Hepatocyte (in vitro differentiated cells): ENCODE results near the gene NR1D2. TPM values are rescaled to one million over a fixed set of nuclear protein-coding genes. Genes with fewer than 3 reads are reported as not detected.

ENCODE experiments used
- DNase-seq: peaks from one replicate; pipeline ENCODE4 v3.0.0-alpha.2; 2016; ENCODE audit warnings: low spot score
- H2AFZ ChIP-seq: fragments of 200-600 bp; sonication (generic); 2 replicates; pipeline ENCODE4 v1.6.0; 2016; ENCODE audit warnings: antibody characterized with exemption, mild to moderate bottlenecking
- H3K27ac ChIP-seq: fragments of 200-600 bp; sonication (generic); 2 replicates; pipeline ENCODE4 v1.5.1; 2016; ENCODE audit warnings: mild to moderate bottlenecking
- H3K27me3 ChIP-seq: fragments of 200-600 bp; sonication (generic); 2 replicates; pipeline ENCODE4 v1.6.1; 2016
- H3K36me3 ChIP-seq: fragments of 200-600 bp; sonication (generic); replicated peaks from 2 replicates; pipeline ENCODE4 v1.5.1; 2016; ENCODE audit warnings: low read depth; ENCODE audit not compliant: insufficient read depth
- H3K4me1 ChIP-seq: fragments of 200-600 bp; sonication (generic); 2 replicates; pipeline ENCODE4 v1.5.1; 2016; ENCODE audit warnings: mild to moderate bottlenecking, moderate library complexity; ENCODE audit not compliant: insufficient read depth
- H3K4me2 ChIP-seq: fragments of 200-600 bp; sonication (generic); 2 replicates; pipeline ENCODE4 v1.6.0; 2016
- H3K4me3 ChIP-seq: fragments of 200-600 bp; sonication (generic); 2 replicates; pipeline ENCODE4 v1.5.1; 2016; ENCODE audit warnings: mild to moderate bottlenecking
- H3K79me2 ChIP-seq: fragments of 200-600 bp; sonication (generic); 2 replicates; pipeline ENCODE4 v1.6.0; 2017; ENCODE audit warnings: mild to moderate bottlenecking
- H3K9me2 ChIP-seq: fragments of 200-600 bp; sonication (generic); replicated peaks from 2 replicates; pipeline ENCODE4 v1.6.0; 2017; ENCODE audit warnings: mild to moderate bottlenecking; ENCODE audit not compliant: insufficient read depth
- H3K9me3 ChIP-seq: fragments of 200-600 bp; sonication (generic); 2 replicates; pipeline ENCODE4 v1.5.1; 2016; ENCODE audit warnings: low read depth, mild to moderate bottlenecking
- H4K20me1 ChIP-seq: fragments of 200-600 bp; sonication (generic); 2 replicates; pipeline ENCODE4 v1.6.0; 2016; ENCODE audit warnings: mild to moderate bottlenecking; ENCODE audit not compliant: insufficient read depth, poor library complexity, severe bottlenecking
- EZH2 ChIP-seq: fragments of 200-600 bp; sonication (generic); IDR thresholded peaks from 2 replicates; pipeline ENCODE4 v1.6.1; 2016; ENCODE audit warnings: antibody characterized with exemption, mild to moderate bottlenecking, borderline replicate concordance
- EZH2phosphoT487 ChIP-seq: fragments of 200-600 bp; sonication (generic); IDR thresholded peaks from one replicate; pipeline ENCODE4 v1.6.1; 2018; ENCODE audit warnings: antibody characterized with exemption, mild to moderate bottlenecking, low read depth, moderate library complexity; ENCODE audit not compliant: unreplicated experiment, severe bottlenecking
- WGBS: methylation state at CpG from one replicate; pipeline ENCODE4 v1.1.6; 2016; ENCODE audit warnings: low lambda C conversion rate; ENCODE audit errors: missing lambda C conversion rate; 5-methylcytosine and 5-hydroxymethylcytosine counted together
- polyA plus RNA-seq: library from polyadenylated mRNA; unstranded; fragments of >200 nt; fragmentation: Nextera tagmentation; extraction: Ambion mirVana; gene quantifications from 2 replicates; pipeline ENCODE4 v1.2.1, GENCODE V29; 2016
- total RNA-seq: library from RNA; depleted of rRNA; stranded (reverse); fragments of >200 nt; gene quantifications from 2 replicates; pipeline ENCODE4 v1.2.3, GENCODE V29; 2014
- TF ChIP-seq, protein P1 (sequence below): fragments of 200-600 bp; sonication (generic); IDR thresholded peaks from 2 replicates; pipeline ENCODE4 v1.5.1; 2016; ENCODE audit warnings: antibody characterized with exemption, mild to moderate bottlenecking; ENCODE audit not compliant: poor library complexity

Gene NR1D2
- total and polyA plus RNA-seq, 2 experiments from 2014 or later = 6.8 to 18.3 TPM

DNA sequence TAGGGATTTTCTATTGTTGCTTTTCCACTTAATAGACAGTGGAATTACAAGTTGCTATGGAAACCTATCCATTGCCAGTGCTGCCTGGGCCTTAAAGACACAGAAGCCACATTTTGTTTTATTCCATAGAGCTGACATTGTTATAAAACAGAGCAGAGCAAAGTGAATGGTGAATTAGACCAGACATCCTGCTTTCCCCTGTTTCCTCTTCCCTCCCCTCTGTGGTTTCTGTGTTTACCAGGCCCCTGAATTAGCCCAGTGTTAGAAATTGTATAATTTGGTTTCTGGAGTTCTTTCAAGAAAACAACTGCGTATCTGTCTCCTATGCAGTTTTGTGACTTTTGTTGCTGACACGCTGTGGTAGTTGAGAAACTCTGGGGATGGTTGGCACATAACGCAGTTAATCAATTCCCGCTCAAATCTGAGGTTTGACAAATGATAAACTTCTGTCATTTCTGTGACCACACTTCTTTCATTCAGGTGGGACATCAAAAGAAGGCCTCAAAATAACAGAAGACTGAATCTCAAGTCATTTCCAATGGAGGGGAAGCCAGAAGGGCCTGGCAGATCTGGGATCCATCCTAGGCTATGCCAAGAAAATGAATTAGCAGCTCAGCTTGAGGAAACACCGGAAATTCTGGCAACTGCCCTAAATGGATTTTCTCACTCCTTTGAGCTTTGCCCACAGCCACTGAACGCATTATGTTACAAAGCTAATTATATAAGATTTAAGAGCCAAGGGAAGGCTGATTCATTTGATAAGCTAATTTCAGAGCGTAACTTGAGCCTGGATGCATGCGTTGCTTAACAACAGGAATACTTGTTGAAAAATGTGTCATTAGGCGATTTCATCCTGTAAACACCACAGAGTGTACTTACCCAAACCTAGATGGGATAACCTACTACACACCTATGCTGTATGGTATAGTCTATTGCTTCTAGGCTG lies 46.9 kb downstream of the NR1D2 start:
- Histone ChIP-seq H3K4me3 (no peak overlapping the region), H3K9me3 (no peaks in the 10 kb centered on the region), H3K4me1 (peaks cover 31% of the 10 kb centered on the region), H3K4me2 (peak overlapping the region; percentile 17), H3K36me3 (no peaks in the 10 kb centered on the region), H3K27me3 (no peaks in the 10 kb centered on the region), H3K79me2 (no peaks in the 10 kb centered on the region), H4K20me1 (no peaks in the 10 kb centered on the region), H3K27ac (peak overlapping the region; percentile 58), H3K9me2 (no peaks in the 10 kb centered on the region), H2AFZ (no peak overlapping the region)
- WGBS = 49% methylated on average over 9 of the region's 9 CpGs
- TF ChIP-seq, protein P1, sequence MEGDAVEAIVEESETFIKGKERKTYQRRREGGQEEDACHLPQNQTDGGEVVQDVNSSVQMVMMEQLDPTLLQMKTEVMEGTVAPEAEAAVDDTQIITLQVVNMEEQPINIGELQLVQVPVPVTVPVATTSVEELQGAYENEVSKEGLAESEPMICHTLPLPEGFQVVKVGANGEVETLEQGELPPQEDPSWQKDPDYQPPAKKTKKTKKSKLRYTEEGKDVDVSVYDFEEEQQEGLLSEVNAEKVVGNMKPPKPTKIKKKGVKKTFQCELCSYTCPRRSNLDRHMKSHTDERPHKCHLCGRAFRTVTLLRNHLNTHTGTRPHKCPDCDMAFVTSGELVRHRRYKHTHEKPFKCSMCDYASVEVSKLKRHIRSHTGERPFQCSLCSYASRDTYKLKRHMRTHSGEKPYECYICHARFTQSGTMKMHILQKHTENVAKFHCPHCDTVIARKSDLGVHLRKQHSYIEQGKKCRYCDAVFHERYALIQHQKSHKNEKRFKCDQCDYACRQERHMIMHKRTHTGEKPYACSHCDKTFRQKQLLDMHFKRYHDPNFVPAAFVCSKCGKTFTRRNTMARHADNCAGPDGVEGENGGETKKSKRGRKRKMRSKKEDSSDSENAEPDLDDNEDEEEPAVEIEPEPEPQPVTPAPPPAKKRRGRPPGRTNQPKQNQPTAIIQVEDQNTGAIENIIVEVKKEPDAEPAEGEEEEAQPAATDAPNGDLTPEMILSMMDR = no peak
- TF ChIP-seq EZH2phosphoT487 (no peak), EZH2 (no peak)
- DNase-seq = peak; percentile 36

DNA sequence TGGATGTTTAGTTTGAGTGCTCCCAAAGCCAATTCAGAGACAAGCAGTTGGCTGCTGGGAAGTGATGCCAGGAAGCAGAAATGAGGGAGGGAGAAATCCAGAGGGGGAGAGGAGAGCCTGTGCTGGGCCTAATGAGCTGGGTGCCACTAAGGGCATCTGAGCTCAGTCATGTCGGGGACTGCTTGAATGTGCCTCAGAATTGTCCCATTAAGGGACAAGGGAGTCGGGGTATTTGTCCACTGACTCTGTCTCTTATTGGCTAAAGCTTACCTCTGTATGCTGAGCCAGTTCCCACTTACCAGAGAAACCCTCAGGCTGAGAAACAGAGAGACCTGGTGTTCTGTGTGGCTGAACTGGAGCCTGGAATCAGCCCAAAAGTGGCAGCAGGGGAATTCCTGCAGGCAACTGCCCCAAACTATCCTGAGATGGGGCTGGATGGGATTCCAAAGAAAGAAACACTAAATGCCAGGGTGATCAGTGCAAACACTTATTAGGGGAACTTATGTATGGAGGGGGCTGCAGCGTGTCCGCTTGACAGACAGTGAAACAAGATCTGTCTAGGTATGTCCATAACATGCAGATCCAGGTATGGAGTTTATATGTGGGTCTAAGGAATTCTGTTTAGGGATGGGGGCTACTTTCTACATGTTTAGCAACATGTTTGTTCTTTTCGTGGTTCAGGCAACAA lies 48.6 kb downstream of the NR1D2 start:
- Histone ChIP-seq H3K79me2 (no peaks in the 10 kb centered on the region), H3K4me1 (peaks cover 31% of the 10 kb centered on the region), H2AFZ (no peak overlapping the region), H3K36me3 (no peaks in the 10 kb centered on the region), H3K4me2 (no peak overlapping the region), H3K27me3 (no peaks in the 10 kb centered on the region), H4K20me1 (no peaks in the 10 kb centered on the region), H3K27ac (no peak overlapping the region), H3K9me2 (no peaks in the 10 kb centered on the region), H3K4me3 (no peak overlapping the region), H3K9me3 (no peaks in the 10 kb centered on the region)
- no peak for DNase-seq
- TF ChIP-seq EZH2phosphoT487 = no peak
- no peak for TF ChIP-seq EZH2
- TF ChIP-seq, protein P1 = no peak
- 65% methylated on average over 5 of the region's 5 CpGs for WGBS

GRCh38 chr3:23994244-23994569 lies 49.1 kb downstream of the NR1D2 start:
- Histone ChIP-seq H3K9me3 (no peaks in the 10 kb centered on the region), H3K4me1 (peaks cover 31% of the 10 kb centered on the region), H3K79me2 (no peaks in the 10 kb centered on the region), H3K4me2 (no peak overlapping the region), H2AFZ (no peak overlapping the region), H3K9me2 (no peaks in the 10 kb centered on the region), H3K36me3 (no peaks in the 10 kb centered on the region), H3K27ac (no peak overlapping the region), H3K27me3 (no peaks in the 10 kb centered on the region), H3K4me3 (no peak overlapping the region), H4K20me1 (no peaks in the 10 kb centered on the region)
- WGBS = 56% methylated on average over 4 of the region's 4 CpGs
- TF ChIP-seq EZH2phosphoT487 (no peak), EZH2 (no peak)
- TF ChIP-seq, protein P1 = no peak
- DNase-seq = no peak
